ENCODE data around the gene EBF3. TPM values are rescaled to one million over a fixed set of nuclear protein-coding genes. Genes with fewer than 3 reads are reported as not detected.

EBF3 gene
- total RNA-seq, 1 donor from 2014 or later, result 1.2 TPM

- no peak overlapping the region for H3K4me3 Mint-ChIP-seq
- TF ChIP-seq CTCF (IDR thresholded peaks at IDR 0.05; ENCODE audit: unreplicated experiment), result no peak
- H3K9me3 Mint-ChIP-seq, result no peaks in the 10 kb centered on the region
- DNase-seq (ENCODE audit: low spot score in 2 of 2, unreplicated experiment in 2 of 2), result no peak
- no peaks in the 10 kb centered on the region for H3K36me3 Mint-ChIP-seq
- H3K27me3 Mint-ChIP-seq (ENCODE audit: low read depth), result peaks cover 15% of the 10 kb centered on the region
- H3K27ac Mint-ChIP-seq, result no peak overlapping the region
- no peaks in the 10 kb centered on the region for H3K4me1 Mint-ChIP-seq
These were observed 34.5 kb downstream of the EBF3 start for GRCh38 chr10:129929343-129930292.

- no peaks in the 10 kb centered on the region for H3K36me3 Mint-ChIP-seq
- H3K4me3 Mint-ChIP-seq, result no peak overlapping the region
- no peak for TF ChIP-seq CTCF (IDR thresholded peaks at IDR 0.05; ENCODE audit: unreplicated experiment)
- no peak overlapping the region for H3K27ac Mint-ChIP-seq
- peaks cover 14% of the 10 kb centered on the region for H3K27me3 Mint-ChIP-seq (ENCODE audit: low read depth)
- no peaks in the 10 kb centered on the region for H3K9me3 Mint-ChIP-seq
- no peaks in the 10 kb centered on the region for H3K4me1 Mint-ChIP-seq
- no peak for DNase-seq (ENCODE audit: low spot score in 2 of 2, unreplicated experiment in 2 of 2)
These were observed 36.5 kb downstream of the EBF3 start for GRCh38 chr10:129927351-129928120.

- DNase-seq (ENCODE audit: low spot score in 2 of 2, unreplicated experiment in 2 of 2), result no peak
- H3K27me3 Mint-ChIP-seq (ENCODE audit: low read depth), result peaks cover 13% of the 10 kb centered on the region
- no peaks in the 10 kb centered on the region for H3K9me3 Mint-ChIP-seq
- no peak overlapping the region for H3K4me3 Mint-ChIP-seq
- H3K36me3 Mint-ChIP-seq, result no peaks in the 10 kb centered on the region
- no peak overlapping the region for H3K27ac Mint-ChIP-seq
- no peaks in the 10 kb centered on the region for H3K4me1 Mint-ChIP-seq
- TF ChIP-seq CTCF (IDR thresholded peaks at IDR 0.05; ENCODE audit: unreplicated experiment), result no peak
These were observed 37.7 kb downstream of the EBF3 start for GRCh38 chr10:129926066-129927055.

GRCh38 chr10:129924375-129925085 lies 39.5 kb downstream of the EBF3 start:
- no peaks in the 10 kb centered on the region for H3K36me3 Mint-ChIP-seq
- DNase-seq (ENCODE audit: low spot score in 2 of 2, unreplicated experiment in 2 of 2), result no peak
- H3K4me1 Mint-ChIP-seq, result no peaks in the 10 kb centered on the region
- H3K9me3 Mint-ChIP-seq, result no peaks in the 10 kb centered on the region
- H3K27ac Mint-ChIP-seq, result no peak overlapping the region
- peaks cover 13% of the 10 kb centered on the region for H3K27me3 Mint-ChIP-seq (ENCODE audit: low read depth)
- no peak for TF ChIP-seq CTCF (IDR thresholded peaks at IDR 0.05; ENCODE audit: unreplicated experiment)
- no peak overlapping the region for H3K4me3 Mint-ChIP-seq
